HepG2 (cell line): ENCODE results near the gene ABCC1. TPM values are rescaled to one million over a fixed set of nuclear protein-coding genes. Genes with fewer than 3 reads are reported as not detected.

ENCODE experiments used
- BCL6 ChIP-seq: IDR thresholded peaks from 2 replicates; pipeline ENCODE4 v1.6.1; 2016; ENCODE audit warnings: missing genetic modification reagents, missing compliant biosample characterization
- EP300 ChIP-seq, 3 experiments: sonication (generic) in 1 of 3; formaldehyde crosslinking in 1 of 3; IDR thresholded peaks; 2 replicates each; pipeline versions ENCODE4 v1.5.1 to v1.6.1; 2011 to 2020; ENCODE audit warnings: low read depth in 2 of 3, low read length in 2 of 3, borderline replicate concordance in 1 of 3, improper control_type of control experiment in 1 of 3, mild to moderate bottlenecking in 1 of 3, missing genetic modification reagents in 1 of 3, moderate library complexity in 1 of 3
- FOSL2 ChIP-seq: sonication (generic); formaldehyde crosslinking; IDR thresholded peaks from 2 replicates; pipeline ENCODE4 v1.4.0; 2020; ENCODE audit warnings: missing genetic modification reagents
- FOXA1 ChIP-seq, 2 experiments: fragments of 450-650 bp in 1 of 2; sonication (generic) in 1 of 2; formaldehyde crosslinking in 1 of 2; IDR thresholded peaks; 2 replicates each; pipeline versions ENCODE4 v1.4.0 to v1.6.1; 2016 to 2020; ENCODE audit warnings: missing genetic modification reagents in 1 of 2
- FOXK1 ChIP-seq: sonication (generic); formaldehyde crosslinking; IDR thresholded peaks from 2 replicates; pipeline ENCODE4 v1.4.0; 2020; ENCODE audit warnings: low read depth, missing genetic modification reagents, borderline replicate concordance
- HHEX ChIP-seq: IDR thresholded peaks from 2 replicates; pipeline ENCODE4 v1.6.1; 2016; ENCODE audit warnings: control low read depth
- HMG20B ChIP-seq: conservative IDR thresholded peaks from 2 replicates; pipeline ENCODE4 v1.6.1; 2016; ENCODE audit warnings: missing genetic modification reagents, missing compliant biosample characterization
- HOXA9 ChIP-seq: sonication (generic); formaldehyde crosslinking; IDR thresholded peaks from 2 replicates; pipeline ENCODE4 v1.8.1; 2022; ENCODE audit warnings: missing genetic modification reagents, mild to moderate bottlenecking, moderate library complexity, borderline replicate concordance
- KAT8 ChIP-seq: IDR thresholded peaks from 2 replicates; pipeline ENCODE4 v1.6.1; 2016; ENCODE audit warnings: missing genetic modification reagents, missing compliant biosample characterization
- KDM6A ChIP-seq: IDR thresholded peaks from 2 replicates; pipeline ENCODE4 v1.6.1; 2016; ENCODE audit warnings: low read depth
- NFIC ChIP-seq: IDR thresholded peaks from 2 replicates; pipeline ENCODE4 v1.6.1; 2012; ENCODE audit warnings: mild to moderate bottlenecking, low read length, inconsistent platforms
- NFKB2 ChIP-seq: sonication (generic); formaldehyde crosslinking; IDR thresholded peaks from 2 replicates; pipeline ENCODE4 v1.4.0; 2020; ENCODE audit warnings: missing genetic modification reagents, borderline replicate concordance
- PBX2 ChIP-seq: IDR thresholded peaks from 2 replicates; pipeline ENCODE4 v1.6.1; 2016; ENCODE audit warnings: control low read depth
- SALL1 ChIP-seq: sonication (generic); formaldehyde crosslinking; IDR thresholded peaks from 2 replicates; pipeline ENCODE4 v1.8.0; 2022; ENCODE audit warnings: mild to moderate bottlenecking, missing genetic modification reagents
- ZFP36L1 ChIP-seq: sonication (generic); formaldehyde crosslinking; IDR thresholded peaks from 2 replicates; pipeline ENCODE4 v1.8.0; 2022; ENCODE audit warnings: mild to moderate bottlenecking, missing genetic modification reagents, moderate library complexity
- ZNF280B ChIP-seq: sonication (generic); formaldehyde crosslinking; IDR thresholded peaks from 2 replicates; pipeline ENCODE4 v1.5.0; 2020; ENCODE audit warnings: missing genetic modification reagents, mild to moderate bottlenecking, borderline replicate concordance
- ZNF281 ChIP-seq: sonication (generic); formaldehyde crosslinking; IDR thresholded peaks from 2 replicates; pipeline ENCODE4 v1.4.0; 2020; ENCODE audit warnings: missing genetic modification reagents, borderline replicate concordance
- ZNF3 ChIP-seq: IDR thresholded peaks from 2 replicates; pipeline ENCODE4 v1.7.0; 2017; ENCODE audit warnings: inconsistent platforms
- ZNF484 ChIP-seq: sonication (generic); formaldehyde crosslinking; IDR thresholded peaks from 2 replicates; pipeline ENCODE4 v1.5.1; 2020; ENCODE audit warnings: mild to moderate bottlenecking, low read depth, missing genetic modification reagents, borderline replicate concordance
- ZNF556 ChIP-seq: sonication (generic); formaldehyde crosslinking; IDR thresholded peaks from 2 replicates; pipeline ENCODE4 v1.4.0; 2020; ENCODE audit warnings: mild to moderate bottlenecking, missing genetic modification reagents, borderline replicate concordance
- ZNF770 ChIP-seq: sonication (generic); formaldehyde crosslinking; IDR thresholded peaks from 2 replicates; pipeline ENCODE4 v1.5.0; 2020; ENCODE audit warnings: mild to moderate bottlenecking, missing genetic modification reagents
- polyA plus RNA-seq, 8 experiments: library from polyadenylated mRNA; depleted of rRNA in 3 of 8; stranded (reverse) in 7 of 8; unstranded in 1 of 8; fragments of >200 nt; fragmentation: Illumina TruSeq in 4 of 8; extraction: Trizol in 4 of 8; gene quantifications; 2 replicates each; pipeline versions ENCODE4 v1.2.1 to v1.2.3, GENCODE V29; 2011 to 2016; ENCODE audit warnings: low read depth in 4 of 8, missing spikeins in 1 of 8, mixed read lengths in 1 of 8; ENCODE audit not compliant: insufficient read depth in 1 of 8
- total RNA-seq, 5 experiments: library from RNA; depleted of rRNA; stranded (reverse); fragments of >200 nt; fragmentation: Illumina TruSeq; extraction: Trizol; gene quantifications; 2 replicates each; pipeline ENCODE4 v1.2.3, GENCODE V29; 2016; ENCODE audit warnings: low read depth in 1 of 5

ABCC1 gene
- total and polyA plus RNA-seq, 2 of the 13 experiments (the other 11 are each of a cell fraction or from before 2014, with no cell fraction given): 13.0 to 30.6 TPM

- TF ChIP-seq HOXA9 (CRISPR knock-in tag): no peak
- peak; percentile 60; the same call in 1 of the 2 replicates for TF ChIP-seq NFIC
- TF ChIP-seq KAT8 (CRISPR knock-in tag): peak; percentile 40
- 0 out of 2 replicates have a peak, but pooled peaks have one; percentile 11 for TF ChIP-seq HMG20B (CRISPR knock-in tag)
- TF ChIP-seq HHEX (CRISPR knock-in tag): 0 out of 2 replicates have a peak, but pooled peaks have one; percentile 30
- peak; percentile 98 for TF ChIP-seq ZNF770 (CRISPR knock-in tag)
- 0 out of 2 replicates have a peak, but pooled peaks have one; percentile 50 for TF ChIP-seq ZNF3 (CRISPR knock-in tag)
- TF ChIP-seq FOXK1 (CRISPR knock-in tag): 0 out of 2 replicates have a peak, but pooled peaks have one; percentile 8
- no peak for TF ChIP-seq FOXA1 (IDR thresholded peaks at IDR 0.05)
- TF ChIP-seq FOXA1 (CRISPR knock-in tag; IDR thresholded peaks at IDR 0.05): 0 out of 2 replicates have a peak, but pooled peaks have one; percentile 3
- TF ChIP-seq ZNF484 (CRISPR knock-in tag): no peak
- no peak for TF ChIP-seq BCL6 (CRISPR knock-in tag)
- peak; percentile 1; the same call in 1 of the 2 replicates for TF ChIP-seq PBX2
- 0 out of 2 replicates have a peak, but pooled peaks have one; percentile 57 for TF ChIP-seq ZNF280B (CRISPR knock-in tag)
- 0 out of 2 replicates have a peak, but pooled peaks have one; percentile 43 for TF ChIP-seq NFKB2 (CRISPR knock-in tag)
- peak; percentile 9; the same call in 1 of the 2 replicates for TF ChIP-seq FOSL2 (CRISPR knock-in tag)
- TF ChIP-seq ZNF556 (CRISPR knock-in tag): 0 out of 2 replicates have a peak, but pooled peaks have one; percentile 79
- TF ChIP-seq SALL1: peak; percentile 36; the same call in 1 of the 2 replicates
- TF ChIP-seq KDM6A (CRISPR knock-in tag): 0 out of 2 replicates have a peak, but pooled peaks have one; percentile 24
- TF ChIP-seq EP300 (IDR thresholded peaks at IDR 0.05; ENCODE audit: low read depth in 2 of 2, low read length in 2 of 2): no peak
- peak; percentile 14; the same call in 1 of the 2 replicates for TF ChIP-seq EP300 (CRISPR knock-in tag; IDR thresholded peaks at IDR 0.05; ENCODE audit: borderline replicate concordance)
- TF ChIP-seq ZNF281 (CRISPR knock-in tag): no peak
- no peak for TF ChIP-seq ZFP36L1 (CRISPR knock-in tag)
Measured at GRCh38 chr16:15951852-15952251, 2.4 kb downstream of the ABCC1 start (continued).
